SK-N-MC (cell line): ENCODE data around the gene PAAF1.

ENCODE experiments used
- EZH2 ChIP-seq: fragments of 200-600 bp; sonication (generic); IDR thresholded peaks from one replicate; pipeline ENCODE4 v1.6.1; 2017; ENCODE audit warnings: antibody characterized with exemption
- FOXP2 ChIP-seq: optimal IDR thresholded peaks from 2 replicates; pipeline ENCODE3; 2011; ENCODE audit warnings: mild to moderate bottlenecking, moderate library complexity; ENCODE audit not compliant: insufficient read depth; ENCODE audit errors: extremely low read length, control extremely low read depth
- POLR2AphosphoS5 ChIP-seq: IDR thresholded peaks from 2 replicates; pipeline ENCODE4 v1.6.1; 2012; ENCODE audit warnings: mild to moderate bottlenecking, low read depth, low read length, borderline replicate concordance

- TF ChIP-seq EZH2 (no peak), FOXP2 (no peak), POLR2AphosphoS5 (no peak)
These were observed 16.2 kb downstream of the PAAF1 start for GRCh38 chr11:73893041-73893440.
